AG10803 (cell line): ENCODE measurements around the gene THTPA.

Experiments used
- DNase-seq: peaks from one replicate; pipeline ENCODE4 v3.0.0; 2010; ENCODE audit warnings: low read depth
- H3K4me3 ChIP-seq: 2 replicates; pipeline ENCODE4 v1.5.1; 2011; ENCODE audit warnings: mild to moderate bottlenecking, low read length, control low read depth
- CTCF ChIP-seq: conservative IDR thresholded peaks from 2 replicates; pipeline ENCODE4 v1.5.1; 2011; ENCODE audit warnings: mild to moderate bottlenecking, low read length, control low read depth, inconsistent platforms

The THTPA gene

GRCh38 chr14:23600322-23600707 is 44.2 kb downstream of the THTPA start:
- TF ChIP-seq CTCF = no peak
- no peak overlapping the region for H3K4me3 ChIP-seq
- no peak for DNase-seq

GRCh38 chr14:23600806-23601205 is 44.7 kb downstream of the THTPA start:
- no peak for DNase-seq
- no peak overlapping the region for H3K4me3 ChIP-seq
- no peak for TF ChIP-seq CTCF

GRCh38 chr14:23601424-23601823 is 45.4 kb downstream of the THTPA start:
- no peak for DNase-seq
- no peak overlapping the region for H3K4me3 ChIP-seq
- no peak for TF ChIP-seq CTCF

- no peak overlapping the region for H3K4me3 ChIP-seq
- DNase-seq = no peak
- no peak for TF ChIP-seq CTCF
Measured at GRCh38 chr14:23601845-23602180, 45.7 kb downstream of the THTPA start.

- DNase-seq = no peak
- no peak overlapping the region for H3K4me3 ChIP-seq
- no peak for TF ChIP-seq CTCF
Measured at GRCh38 chr14:23602181-23603095, 46.4 kb downstream of the THTPA start.

GRCh38 chr14:23603103-23603502 is 47.0 kb downstream of the THTPA start:
- DNase-seq = no peak
- no peak overlapping the region for H3K4me3 ChIP-seq
- no peak for TF ChIP-seq CTCF

GRCh38 chr14:23604148-23604547 is 48.1 kb downstream of the THTPA start:
- no peak for TF ChIP-seq CTCF
- H3K4me3 ChIP-seq = no peak overlapping the region
- DNase-seq = no peak
